B cell (primary cell): ENCODE measurements around the gene NUDC. TPM values are rescaled to one million over a fixed set of nuclear protein-coding genes. Genes with fewer than 3 reads are reported as not detected.

ENCODE experiments used
- ATAC-seq: fragments of 200-7000 bp; cut with Tn5 transposase; one replicate; pipeline ENCODE4 v1.10.0; 2021; ENCODE audit warnings: low read depth, mild to moderate bottlenecking, moderate number of reproducible peaks, moderate library complexity
- CTCF ChIA-PET: fragments of 350-600 bp; sonication (Branson Sonifier 250); formaldehyde crosslinking; loops from one replicate; lab custom pipeline; 2021; ENCODE audit warnings: antibody characterized with exemption, inconsistent platforms; lab: Charles Lee
- POLR2A ChIA-PET: fragments of 350-600 bp; sonication (Branson Sonifier 250); formaldehyde crosslinking; loops from one replicate; lab custom pipeline; 2021; ENCODE audit warnings: antibody characterized with exemption; lab: Charles Lee
- DNase-seq: peaks from one replicate; pipeline ENCODE4 v3.0.0; 2013
- H2AFZ ChIP-seq: 2 replicates; pipeline ENCODE4 v1.6.1; 2012; ENCODE audit warnings: mild to moderate bottlenecking, low read depth, low read length; ENCODE audit not compliant: insufficient read depth, poor library complexity, severe bottlenecking
- H3K27ac ChIP-seq, 2 donors: 1 replicate in 1 of 2; 2 replicates in 1 of 2; pipeline ENCODE4 v1.5.1; 2012 to 2013; ENCODE audit warnings: low read length in 2 of 2, mild to moderate bottlenecking in 2 of 2, moderate library complexity in 1 of 2
- H3K27me3 ChIP-seq, 4 experiments: fragments of 200-600 bp in 1 of 4; sonication (generic) in 1 of 4; replicated peaks in 1 of 4; 1 replicate in 2 of 4; 2 replicates in 2 of 4; pipeline versions ENCODE4 v1.6.1 to v1.7.0; 2013 to 2016; ENCODE audit warnings: low read length in 3 of 4, mild to moderate bottlenecking in 2 of 4, mixed read lengths in 1 of 4, moderate library complexity in 1 of 4; ENCODE audit not compliant: insufficient read depth in 4 of 4, control insufficient read depth in 3 of 4; ENCODE audit errors: control extremely low read depth in 1 of 4
- H3K36me3 ChIP-seq, 2 experiments: replicated peaks in 1 of 2; 1 replicate in 1 of 2; 2 replicates in 1 of 2; pipeline versions ENCODE4 v1.6.1 to v1.7.1; 2013; ENCODE audit warnings: low read length in 1 of 2; ENCODE audit not compliant: insufficient read depth in 2 of 2, control insufficient read depth in 1 of 2; ENCODE audit errors: control extremely low read depth in 1 of 2, extremely low read depth in 1 of 2
- H3K4me1 ChIP-seq, 2 donors: fragments of 200-600 bp in 1 of 2; sonication (generic) in 1 of 2; 1 replicate in 1 of 2; 2 replicates in 1 of 2; pipeline versions ENCODE4 v1.5.1 to v1.6.1; 2013 to 2017; ENCODE audit warnings: low read length in 2 of 2; ENCODE audit not compliant: control insufficient read depth in 2 of 2, insufficient read depth in 2 of 2
- H3K4me2 ChIP-seq: replicated peaks from 2 replicates; pipeline ENCODE3; 2012; ENCODE audit warnings: mild to moderate bottlenecking, low read depth, low read length; ENCODE audit not compliant: poor library complexity, severe bottlenecking
- H3K4me3 ChIP-seq, 5 experiments: fragments of 200-600 bp in 1 of 5; sonication (generic) in 1 of 5; 1 replicate in 3 of 5; 2 replicates in 2 of 5; pipeline versions ENCODE4 v1.5.1 to v1.7.0; 2011 to 2016; ENCODE audit warnings: low read length in 4 of 5, mild to moderate bottlenecking in 4 of 5, low read depth in 2 of 5, control low read depth in 1 of 5, moderate library complexity in 1 of 5; ENCODE audit not compliant: insufficient read depth in 1 of 5; ENCODE audit errors: control extremely low read depth in 1 of 5, extremely low read depth in 1 of 5
- H3K79me2 ChIP-seq: fragments of 200-600 bp; sonication (generic); one replicate; pipeline ENCODE4 v1.6.0; 2016; ENCODE audit warnings: low read length; ENCODE audit not compliant: control insufficient read depth, insufficient read depth
- H3K9ac ChIP-seq: fragments of 200-600 bp; sonication (generic); 2 replicates; pipeline ENCODE4 v1.6.1; 2017; ENCODE audit warnings: mild to moderate bottlenecking, low read length, moderate library complexity
- H3K9me3 ChIP-seq, 3 donors: one replicate each; pipeline versions ENCODE4 v1.6.1 to v1.7.1; 2013; ENCODE audit warnings: low read length in 2 of 3; ENCODE audit not compliant: control insufficient read depth in 2 of 3, insufficient read depth in 1 of 3; ENCODE audit errors: control extremely low read depth in 1 of 3
- H4K20me1 ChIP-seq: 2 replicates; pipeline ENCODE4 v1.6.0; 2012; ENCODE audit warnings: mild to moderate bottlenecking, low read length; ENCODE audit not compliant: insufficient read depth, control insufficient read depth, poor library complexity, severe bottlenecking
- H3K27ac Mint-ChIP-seq: one replicate; pipeline ENCODE4 v1.8.0; 2021; ENCODE audit warnings: mixed read lengths
- H3K27me3 Mint-ChIP-seq: one replicate; pipeline ENCODE4 v1.8.0; 2021; ENCODE audit warnings: mixed read lengths
- H3K4me1 Mint-ChIP-seq: one replicate; pipeline ENCODE4 v1.8.0; 2021; ENCODE audit warnings: mixed read lengths
- H3K4me3 Mint-ChIP-seq: one replicate; pipeline ENCODE4 v1.8.0; 2021; ENCODE audit warnings: mixed read lengths
- H3K9me3 Mint-ChIP-seq: one replicate; pipeline ENCODE4 v1.8.0; 2022; ENCODE audit warnings: mixed read lengths; ENCODE audit not compliant: insufficient read depth
- CTCF ChIP-seq: fragments of 200-600 bp; IDR thresholded peaks from one replicate; pipeline ENCODE4 v1.8.0; 2022; ENCODE audit warnings: antibody characterized with exemption, mild to moderate bottlenecking
- EZH2 ChIP-seq: IDR thresholded peaks from 2 replicates; pipeline ENCODE4 v1.6.1; 2012; ENCODE audit warnings: borderline replicate concordance, low read depth, mild to moderate bottlenecking, moderate library complexity, low read length; ENCODE audit not compliant: insufficient read depth, poor library complexity, severe bottlenecking
- WGBS: methylation state at CpG from one replicate; pipeline ENCODE4 v1.1.5; 2013; ENCODE audit warnings: missing lambda C conversion rate; ENCODE audit not compliant: insufficient coverage; 5-methylcytosine and 5-hydroxymethylcytosine counted together
- intact Hi-C: fragments of 100-400 bp; cut with micrococcal nuclease; formaldehyde crosslinking; loops from one replicate; pipeline ENCODE4 v1.10.0; 2022
- polyA plus RNA-seq: library from polyadenylated mRNA; depleted of rRNA; stranded (reverse); fragments of >200 nt; gene quantifications from 2 replicates; pipeline ENCODE4 v1.2.3, GENCODE V29; 2012
- total RNA-seq, 2 donors: library from RNA; stranded (reverse); fragments of 120-200 nt in 1 of 2; gene quantifications; 1 replicate in 1 of 2; 2 replicates in 1 of 2; pipeline versions ENCODE4 v1.2.3 to v1.2.4, GENCODE V29; 2013 to 2022

The NUDC gene
- total and polyA plus RNA-seq, 2 donors (not counting 1 experiment from before 2014, with no cell fraction given): 28.3 to 45.3 TPM

GRCh38 chr1:26941311-26941710 is 19.8 kb downstream of the NUDC start:
- ChIA-PET CTCF (no interaction called here), POLR2A (no interaction called here)
- Histone ChIP-seq H3K27me3 (no peaks in the 10 kb centered on the region), H3K9ac (no peak overlapping the region), H2AFZ (no peak overlapping the region), H3K79me2 (peaks cover 34% of the 10 kb centered on the region), H3K4me3 (no peak overlapping the region), H4K20me1 (peaks cover 30% of the 10 kb centered on the region), H3K27ac (no peak overlapping the region), H3K9me3 (no peaks in the 10 kb centered on the region), H3K4me2 (no peak overlapping the region), H3K4me1 (no peaks in the 10 kb centered on the region), H3K36me3 (peaks cover 7 to 62% of the 10 kb centered on the region in 2 experiments)
- intact Hi-C loops: no loop called here
- no peaks in the 10 kb centered on the region for H3K9me3 Mint-ChIP-seq
- DNase-seq (no peak), ATAC-seq (no peak)
- no peaks in the 10 kb centered on the region for H3K27me3 Mint-ChIP-seq
- TF ChIP-seq EZH2 (no peak), CTCF (no peak)
- no peak overlapping the region for H3K4me3 Mint-ChIP-seq
- peaks cover 2% of the 10 kb centered on the region for H3K4me1 Mint-ChIP-seq
- WGBS: 100% methylated on average over 6 of the region's 10 CpGs
- H3K27ac Mint-ChIP-seq: no peak overlapping the region

GRCh38 chr1:26942656-26943055 is 21.1 kb downstream of the NUDC start:
- Histone ChIP-seq H3K9me3 (no peaks in the 10 kb centered on the region), H4K20me1 (peaks cover 29% of the 10 kb centered on the region), H3K27me3 (no peaks in the 10 kb centered on the region), H3K27ac (no peak overlapping the region), H3K36me3 (peaks cover 7 to 59% of the 10 kb centered on the region in 2 experiments), H2AFZ (no peak overlapping the region), H3K4me3 (no peak overlapping the region), H3K4me2 (no peak overlapping the region), H3K79me2 (peaks cover 25% of the 10 kb centered on the region), H3K9ac (no peak overlapping the region), H3K4me1 (no peaks in the 10 kb centered on the region)
- no peaks in the 10 kb centered on the region for H3K27me3 Mint-ChIP-seq
- POLR2A ChIA-PET: no interaction called here
- peaks cover 2% of the 10 kb centered on the region for H3K4me1 Mint-ChIP-seq
- H3K27ac Mint-ChIP-seq: no peak overlapping the region
- intact Hi-C loops: no loop called here
- WGBS: 98% methylated on average over 11 of the region's 12 CpGs
- TF ChIP-seq CTCF (no peak), EZH2 (no peak)
- no peak for ATAC-seq
- H3K9me3 Mint-ChIP-seq: no peaks in the 10 kb centered on the region
- no peak for DNase-seq
- H3K4me3 Mint-ChIP-seq: no peak overlapping the region
- CTCF ChIA-PET: no interaction called here
